Fibroblast of lung (primary cell): ENCODE measurements around the gene UFSP1. TPM values are rescaled to one million over a fixed set of nuclear protein-coding genes. Genes with fewer than 3 reads are reported as not detected.

ENCODE experiments used
- DNase-seq, 2 donors: peaks; one replicate each; pipeline versions ENCODE4 v3.0.0 to v3.0.0-alpha.2; 2010; ENCODE audit warnings: low read depth in 2 of 2
- H2AFZ ChIP-seq: 2 replicates; pipeline ENCODE4 v1.5.1; 2012; ENCODE audit warnings: low read length, control low read depth, inconsistent platforms
- H3K27ac ChIP-seq: 2 replicates; pipeline ENCODE4 v1.5.1; 2011; ENCODE audit warnings: low read length, control low read depth; ENCODE audit not compliant: insufficient read depth
- H3K27me3 ChIP-seq: 2 replicates; pipeline ENCODE4 v1.5.1; 2011; ENCODE audit warnings: mild to moderate bottlenecking, low read length; ENCODE audit not compliant: control insufficient read depth, insufficient read depth
- H3K36me3 ChIP-seq: 2 replicates; pipeline ENCODE4 v1.5.1; 2011; ENCODE audit warnings: low read length; ENCODE audit not compliant: control insufficient read depth, insufficient read depth
- H3K4me1 ChIP-seq: 2 replicates; pipeline ENCODE4 v1.5.1; 2011; ENCODE audit warnings: low read length; ENCODE audit not compliant: control insufficient read depth, insufficient read depth; ENCODE audit errors: extremely low read depth
- H3K4me2 ChIP-seq: 2 replicates; pipeline ENCODE4 v1.5.1; 2011; ENCODE audit warnings: low read length, control low read depth; ENCODE audit not compliant: insufficient read depth; ENCODE audit errors: extremely low read depth
- H3K4me3 ChIP-seq, 4 experiments: fragments of 200-600 bp in 1 of 4; sonication (generic) in 1 of 4; replicated peaks in 1 of 4; 2 replicates each; pipeline ENCODE4 v1.5.1; 2011 to 2016; ENCODE audit warnings: low read length in 4 of 4, low read depth in 3 of 4, mild to moderate bottlenecking in 3 of 4, control low read depth in 2 of 4, inconsistent platforms in 1 of 4, mixed read lengths in 1 of 4; ENCODE audit not compliant: insufficient read depth in 1 of 4; ENCODE audit errors: control extremely low read depth in 1 of 4
- H3K79me2 ChIP-seq: 2 replicates; pipeline ENCODE4 v1.5.1; 2012; ENCODE audit warnings: mild to moderate bottlenecking, low read length, inconsistent platforms; ENCODE audit not compliant: control insufficient read depth, insufficient read depth
- H3K9ac ChIP-seq: 2 replicates; pipeline ENCODE4 v1.5.1; 2011; ENCODE audit warnings: mild to moderate bottlenecking, low read length, control low read depth; ENCODE audit not compliant: insufficient read depth
- H3K9me3 ChIP-seq: 2 replicates; pipeline ENCODE4 v1.5.1; 2012; ENCODE audit warnings: low read depth, low read length; ENCODE audit not compliant: control insufficient read depth, insufficient read depth
- H4K20me1 ChIP-seq: 2 replicates; pipeline ENCODE4 v1.5.1; 2011; ENCODE audit warnings: low read length; ENCODE audit not compliant: control insufficient read depth, insufficient read depth; ENCODE audit errors: extremely low read depth
- CTCF ChIP-seq, 2 donors: IDR thresholded peaks in 1 of 2; conservative IDR thresholded peaks in 1 of 2; 1 replicate in 1 of 2; 2 replicates in 1 of 2; pipeline ENCODE4 v1.5.1; 2011 to 2012; ENCODE audit warnings: low read length in 2 of 2, control low read depth in 1 of 2, inconsistent platforms in 1 of 2, low read depth in 1 of 2, mild to moderate bottlenecking in 1 of 2
- EZH2 ChIP-seq: IDR thresholded peaks from 2 replicates; pipeline ENCODE4 v1.5.1; 2012; ENCODE audit warnings: low read length, control low read depth, mild to moderate bottlenecking; ENCODE audit errors: missing control alignments
- polyA plus RNA-seq, 2 donors: library from polyadenylated mRNA; depleted of rRNA in 1 of 2; stranded (reverse) in 1 of 2; unstranded in 1 of 2; fragments of >200 nt; gene quantifications; 2 replicates each; pipeline ENCODE4 v1.2.1, GENCODE V29; 2011 to 2012; ENCODE audit warnings: missing spikeins in 1 of 2
- total RNA-seq: library from RNA; depleted of rRNA; stranded (reverse); fragments of >200 nt; gene quantifications from 2 replicates; pipeline ENCODE4 v1.2.1, GENCODE V29; 2014

UFSP1 gene
- total and polyA plus RNA-seq, 2 donors (not counting 1 experiment from before 2014, with no cell fraction given) = 1.1 to 4.0 TPM

DNA sequence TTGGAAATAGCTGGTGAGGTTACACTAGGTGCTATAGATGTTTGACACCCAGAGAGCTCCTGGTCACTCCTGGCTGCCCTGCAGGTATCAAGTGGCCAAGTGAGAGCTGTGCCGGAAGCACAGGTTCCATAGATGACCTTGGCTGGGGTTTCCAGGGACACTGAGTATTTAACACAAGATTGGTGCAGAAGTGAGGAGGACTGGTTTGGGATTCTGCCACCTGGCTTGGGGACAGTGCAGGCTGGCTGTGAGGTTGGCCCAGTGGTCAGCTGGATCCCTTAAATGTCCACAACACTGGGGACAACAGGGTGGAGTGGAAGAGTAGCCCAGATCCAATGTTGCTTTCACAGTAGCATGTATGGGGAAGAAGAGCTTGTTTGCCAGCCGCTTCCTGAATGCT, 11.5 kb upstream of the UFSP1 start:
- H3K9ac ChIP-seq = no peak overlapping the region
- no peak overlapping the region for H3K4me2 ChIP-seq
- no peak overlapping the region for H3K27ac ChIP-seq
- TF ChIP-seq CTCF (conservative IDR thresholded peaks at IDR 0.05 in 1 of 2, IDR thresholded peaks at IDR 0.05 in 1 of 2; ENCODE audit: low read depth in 1 of 2, low read length in 2 of 2) (no peak), EZH2 (no peak)
- DNase-seq = no peak
- H3K4me3 ChIP-seq = no peak overlapping the region
- no peaks in the 10 kb centered on the region for H3K4me1 ChIP-seq
- no peaks in the 10 kb centered on the region for H4K20me1 ChIP-seq
- no peaks in the 10 kb centered on the region for H3K9me3 ChIP-seq
- no peaks in the 10 kb centered on the region for H3K36me3 ChIP-seq
- no peak overlapping the region for H2AFZ ChIP-seq
- peaks cover 21% of the 10 kb centered on the region for H3K27me3 ChIP-seq
- H3K79me2 ChIP-seq = no peaks in the 10 kb centered on the region

DNA sequence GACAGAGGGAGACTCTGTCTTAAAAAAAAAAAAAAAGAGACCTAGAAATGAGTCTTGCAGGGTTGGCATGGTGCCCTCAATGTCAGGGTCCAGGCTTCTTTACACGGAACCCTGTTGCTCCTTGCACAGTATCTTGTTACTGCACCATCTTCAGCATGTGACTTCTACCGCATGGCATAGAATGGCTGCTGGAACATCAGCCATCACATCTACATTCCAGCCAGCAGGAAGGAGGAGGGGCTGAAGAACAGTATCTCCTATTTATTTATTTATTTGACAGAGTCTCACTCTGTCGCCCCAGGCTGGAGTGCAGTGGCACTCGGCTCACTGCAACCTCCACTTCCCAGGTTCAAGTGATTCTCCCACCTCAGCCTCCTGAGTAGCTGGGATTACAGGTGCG, 9.9 kb upstream of the UFSP1 start:
- Histone ChIP-seq H3K36me3 (no peaks in the 10 kb centered on the region), H3K4me2 (no peak overlapping the region), H3K9me3 (no peaks in the 10 kb centered on the region), H3K4me1 (no peaks in the 10 kb centered on the region), H2AFZ (no peak overlapping the region), H3K27me3 (peaks cover 30% of the 10 kb centered on the region), H3K4me3 (no peak overlapping the region), H3K27ac (no peak overlapping the region), H4K20me1 (no peaks in the 10 kb centered on the region), H3K9ac (no peak overlapping the region), H3K79me2 (no peaks in the 10 kb centered on the region)
- no peak for DNase-seq
- no peak for TF ChIP-seq CTCF (conservative IDR thresholded peaks at IDR 0.05 in 1 of 2, IDR thresholded peaks at IDR 0.05 in 1 of 2; ENCODE audit: low read depth in 1 of 2, low read length in 2 of 2)
- no peak for TF ChIP-seq EZH2

GRCh38 chr7:100897772-100898454, 8.4 kb upstream of the UFSP1 start:
- Histone ChIP-seq H3K36me3 (no peaks in the 10 kb centered on the region), H3K4me2 (no peak overlapping the region), H3K9me3 (no peaks in the 10 kb centered on the region), H3K27me3 (peaks cover 30% of the 10 kb centered on the region), H3K4me1 (no peaks in the 10 kb centered on the region), H4K20me1 (no peaks in the 10 kb centered on the region), H2AFZ (no peak overlapping the region), H3K79me2 (no peaks in the 10 kb centered on the region), H3K27ac (no peak overlapping the region), H3K4me3 (no peak overlapping the region), H3K9ac (no peak overlapping the region)
- DNase-seq = no peak
- TF ChIP-seq CTCF (conservative IDR thresholded peaks at IDR 0.05 in 1 of 2, IDR thresholded peaks at IDR 0.05 in 1 of 2; ENCODE audit: low read depth in 1 of 2, low read length in 2 of 2) (no peak), EZH2 (no peak)
